Neural cell (in vitro differentiated cells): ENCODE data around the gene MSI2. TPM values are rescaled to one million over a fixed set of nuclear protein-coding genes. Genes with fewer than 3 reads are reported as not detected.

Experiments used
- H2AFZ ChIP-seq: fragments of 200-600, 300-800 bp; sonication (generic), shearing (Covaris generic); 2 replicates; pipeline ENCODE4 v1.6.0; 2014; ENCODE audit warnings: low read depth, mild to moderate bottlenecking, antibody characterized with exemption, low read length, moderate library complexity
- H3F3A ChIP-seq: fragments of 200-600 bp; shearing (Covaris generic); 2 replicates; pipeline ENCODE4 v1.6.1; 2016; ENCODE audit warnings: mild to moderate bottlenecking, moderate library complexity, mixed read lengths, antibody characterized with exemption, low read length; ENCODE audit not compliant: insufficient read depth, poor library complexity, severe bottlenecking
- H3K27ac ChIP-seq: fragments of 200-600, 300-800 bp; sonication (generic), shearing (Covaris generic); 2 replicates; pipeline ENCODE4 v1.5.1; 2014; ENCODE audit warnings: mild to moderate bottlenecking, low read length, moderate library complexity
- H3K27me3 ChIP-seq: fragments of 300-800, 200-600 bp; sonication (generic), shearing (Covaris generic); 2 replicates; pipeline ENCODE4 v1.6.0; 2014; ENCODE audit warnings: mild to moderate bottlenecking, low read depth, low read length, moderate library complexity; ENCODE audit not compliant: insufficient read depth
- H3K36me3 ChIP-seq: fragments of 300-800, 200-600 bp; sonication (generic), shearing (Covaris generic); 2 replicates; pipeline ENCODE4 v1.5.1; 2014; ENCODE audit warnings: mild to moderate bottlenecking, antibody characterized with exemption, low read length, moderate library complexity; ENCODE audit not compliant: insufficient read depth
- H3K4me2 ChIP-seq: fragments of 300-800, 200-600 bp; sonication (generic), shearing (Covaris generic); 2 replicates; pipeline ENCODE4 v1.6.0; 2014; ENCODE audit warnings: mild to moderate bottlenecking, low read length
- H3K4me3 ChIP-seq: fragments of 300-800, 200-600 bp; sonication (generic), shearing (Covaris generic); 2 replicates; pipeline ENCODE4 v1.5.1; 2014; ENCODE audit warnings: mild to moderate bottlenecking, low read length, moderate library complexity
- H3K79me2 ChIP-seq: fragments of 200-600 bp; shearing (Covaris generic); replicated peaks from 2 replicates; pipeline ENCODE4 v1.6.0; 2014; ENCODE audit warnings: mild to moderate bottlenecking, low read length, moderate library complexity; ENCODE audit not compliant: insufficient read depth
- H3K9ac ChIP-seq: fragments of 300-800, 200-600 bp; sonication (generic), shearing (Covaris generic); 2 replicates; pipeline ENCODE4 v1.6.1; 2016; ENCODE audit warnings: mild to moderate bottlenecking, low read length, mixed read lengths
- H3K9me2 ChIP-seq: fragments of 200-600 bp; shearing (Covaris generic); 2 replicates; pipeline ENCODE4 v1.6.1; 2016; ENCODE audit warnings: mild to moderate bottlenecking, low read length, mixed read lengths; ENCODE audit not compliant: insufficient read depth
- H3K9me3 ChIP-seq: fragments of 200-600, 300-800 bp; sonication (generic), shearing (Covaris generic); 2 replicates; pipeline ENCODE4 v1.6.1; 2016; ENCODE audit warnings: mild to moderate bottlenecking, mixed run types, low read length, moderate library complexity, mixed read lengths
- H4K20me1 ChIP-seq: fragments of 200-600 bp; shearing (Covaris generic); 2 replicates; pipeline ENCODE4 v1.6.1; 2016; ENCODE audit warnings: mild to moderate bottlenecking, mixed run types; ENCODE audit not compliant: insufficient read depth
- EP300 ChIP-seq: fragments of 450-650 bp; conservative IDR thresholded peaks from 2 replicates; pipeline ENCODE4 v1.6.1; 2014; ENCODE audit warnings: antibody characterized with exemption, mild to moderate bottlenecking, moderate library complexity; ENCODE audit not compliant: poor library complexity, severe bottlenecking
- EZH2 ChIP-seq: fragments of 200-600, 300-800 bp; shearing (Covaris generic), sonication (generic); IDR thresholded peaks from 2 replicates; pipeline ENCODE4 v1.6.1; 2014; ENCODE audit warnings: antibody characterized with exemption, low read length, borderline replicate concordance, mild to moderate bottlenecking; ENCODE audit not compliant: insufficient read depth, poor library complexity, severe bottlenecking
- MXI1 ChIP-seq: fragments of 450-650 bp; conservative IDR thresholded peaks from 2 replicates; pipeline ENCODE4 v1.6.1; 2014; ENCODE audit warnings: antibody characterized with exemption, mild to moderate bottlenecking; ENCODE audit not compliant: poor library complexity, severe bottlenecking
- POLR2AphosphoS5 ChIP-seq: IDR thresholded peaks from 2 replicates; pipeline ENCODE4 v1.6.1; 2012
- RAD21 ChIP-seq: fragments of 450-650 bp; conservative IDR thresholded peaks from 2 replicates; pipeline ENCODE4 v1.6.1; 2014; ENCODE audit warnings: antibody characterized with exemption, mild to moderate bottlenecking, moderate library complexity
- REST ChIP-seq: IDR thresholded peaks from 2 replicates; pipeline ENCODE4 v1.6.1; 2012; ENCODE audit warnings: borderline replicate concordance
- SMC3 ChIP-seq: fragments of 450-650 bp; conservative IDR thresholded peaks from 2 replicates; pipeline ENCODE4 v1.6.1; 2014; ENCODE audit warnings: antibody characterized with exemption, mild to moderate bottlenecking, moderate library complexity; ENCODE audit not compliant: poor library complexity
- TAF1 ChIP-seq: IDR thresholded peaks from 2 replicates; pipeline ENCODE4 v1.6.1; 2012; ENCODE audit warnings: low read depth
- polyA plus RNA-seq: library from polyadenylated mRNA; depleted of rRNA; stranded (reverse); fragments of >200 nt; gene quantifications from 2 replicates; pipeline ENCODE4 v1.2.3, GENCODE V29; 2014
- TF ChIP-seq, protein P1 (sequence below): fragments of 450-650 bp; IDR thresholded peaks from 2 replicates; pipeline ENCODE4 v1.5.1; 2014; ENCODE audit warnings: antibody characterized with exemption, mild to moderate bottlenecking, moderate library complexity; ENCODE audit not compliant: poor library complexity, severe bottlenecking

Gene MSI2
- polyA plus RNA-seq, 1 donor from 2014 or later = 61.4 TPM

DNA sequence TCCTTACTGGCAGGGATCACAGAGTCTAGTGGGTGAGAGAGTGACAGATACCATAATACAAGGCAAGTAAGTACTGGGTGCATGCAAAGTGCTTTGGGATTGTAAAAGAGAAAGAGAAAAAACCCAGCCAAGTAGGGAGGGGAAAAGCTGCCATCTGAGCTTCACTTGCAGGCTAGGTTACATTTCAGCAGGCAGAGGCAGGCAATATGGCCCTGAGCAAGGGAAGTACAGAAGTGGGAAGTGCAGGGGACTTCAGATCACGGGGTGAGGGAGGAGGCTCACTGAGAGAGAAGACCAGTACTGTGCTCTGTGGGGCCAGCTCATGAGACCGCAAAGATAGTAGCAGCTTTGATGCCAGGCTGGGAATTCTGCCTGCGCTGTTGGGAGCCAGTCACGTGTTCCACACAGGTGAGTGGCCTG is 230.6 kb downstream of the MSI2 start:
- H3K4me3 ChIP-seq = no peak overlapping the region
- H3K9me2 ChIP-seq = no peaks in the 10 kb centered on the region
- no peak overlapping the region for H2AFZ ChIP-seq
- H3K9me3 ChIP-seq = no peaks in the 10 kb centered on the region
- no peak overlapping the region for H3K27ac ChIP-seq
- no peak overlapping the region for H3K4me2 ChIP-seq
- peaks cover 37% of the 10 kb centered on the region for H3K79me2 ChIP-seq
- H3F3A ChIP-seq = no peaks in the 10 kb centered on the region
- no peaks in the 10 kb centered on the region for H3K36me3 ChIP-seq
- no peaks in the 10 kb centered on the region for H3K27me3 ChIP-seq
- no peak overlapping the region for H3K9ac ChIP-seq
- no peak for TF ChIP-seq EZH2
- TF ChIP-seq, protein P1, sequence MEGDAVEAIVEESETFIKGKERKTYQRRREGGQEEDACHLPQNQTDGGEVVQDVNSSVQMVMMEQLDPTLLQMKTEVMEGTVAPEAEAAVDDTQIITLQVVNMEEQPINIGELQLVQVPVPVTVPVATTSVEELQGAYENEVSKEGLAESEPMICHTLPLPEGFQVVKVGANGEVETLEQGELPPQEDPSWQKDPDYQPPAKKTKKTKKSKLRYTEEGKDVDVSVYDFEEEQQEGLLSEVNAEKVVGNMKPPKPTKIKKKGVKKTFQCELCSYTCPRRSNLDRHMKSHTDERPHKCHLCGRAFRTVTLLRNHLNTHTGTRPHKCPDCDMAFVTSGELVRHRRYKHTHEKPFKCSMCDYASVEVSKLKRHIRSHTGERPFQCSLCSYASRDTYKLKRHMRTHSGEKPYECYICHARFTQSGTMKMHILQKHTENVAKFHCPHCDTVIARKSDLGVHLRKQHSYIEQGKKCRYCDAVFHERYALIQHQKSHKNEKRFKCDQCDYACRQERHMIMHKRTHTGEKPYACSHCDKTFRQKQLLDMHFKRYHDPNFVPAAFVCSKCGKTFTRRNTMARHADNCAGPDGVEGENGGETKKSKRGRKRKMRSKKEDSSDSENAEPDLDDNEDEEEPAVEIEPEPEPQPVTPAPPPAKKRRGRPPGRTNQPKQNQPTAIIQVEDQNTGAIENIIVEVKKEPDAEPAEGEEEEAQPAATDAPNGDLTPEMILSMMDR = no peak
- no peak for TF ChIP-seq TAF1
- TF ChIP-seq RAD21 = no peak
- TF ChIP-seq REST = no peak
- TF ChIP-seq MXI1 = no peak
- TF ChIP-seq EP300 = no peak
- TF ChIP-seq SMC3 = no peak
- TF ChIP-seq POLR2AphosphoS5 = no peak
- H4K20me1 ChIP-seq = peaks cover 3% of the 10 kb centered on the region

GRCh38 chr17:57487573-57487972 is 231.2 kb downstream of the MSI2 start:
- no peaks in the 10 kb centered on the region for H3K27me3 ChIP-seq
- H3K4me3 ChIP-seq = no peak overlapping the region
- no peak overlapping the region for H2AFZ ChIP-seq
- H3K79me2 ChIP-seq = peaks cover 37% of the 10 kb centered on the region
- H3K9me3 ChIP-seq = no peaks in the 10 kb centered on the region
- no peaks in the 10 kb centered on the region for H3K9me2 ChIP-seq
- no peaks in the 10 kb centered on the region for H3F3A ChIP-seq
- H3K36me3 ChIP-seq = no peaks in the 10 kb centered on the region
- peaks cover 3% of the 10 kb centered on the region for H4K20me1 ChIP-seq
- H3K4me2 ChIP-seq = no peak overlapping the region
- H3K27ac ChIP-seq = no peak overlapping the region
- TF ChIP-seq MXI1 = no peak
- TF ChIP-seq RAD21 = no peak
- TF ChIP-seq EZH2 = no peak
- TF ChIP-seq REST = no peak
- no peak for TF ChIP-seq EP300
- TF ChIP-seq TAF1 = no peak
- TF ChIP-seq, protein P1 = no peak
- no peak for TF ChIP-seq POLR2AphosphoS5
- no peak for TF ChIP-seq SMC3
- H3K9ac ChIP-seq = no peak overlapping the region
